Measurements from ENCODE around the gene UBE2D3. TPM values are rescaled to one million over a fixed set of nuclear protein-coding genes. Genes with fewer than 3 reads are reported as not detected.

UBE2D3 gene
- polyA plus RNA-seq, 2 of the 4 experiments (the other 2 are of a cell fraction) = 186 to 338 TPM

- WGBS (ENCODE audit: missing lambda C conversion rate) = 100% methylated on average over 3 of the region's 7 CpGs
- no peak for DNase-seq (ENCODE audit: low read depth in 1 of 2, low spot score in 1 of 2)
- H3K27ac ChIP-seq = no peak overlapping the region
- no peak for ATAC-seq
- H3K4me3 ChIP-seq = no peak overlapping the region
- ChIA-PET CTCF (interaction anchor here (0.9 kb wide), 1 partner anchor 158 kb away, joined by 3 read pairs; no protein-coding TSS in a partner anchor), POLR2A (no interaction called here)
- no peak for FAIRE-seq
- no peak overlapping the region for H3K4me2 ChIP-seq
- TF ChIP-seq ZFP36 (IDR thresholded peaks at IDR 0.05; ENCODE audit: borderline replicate concordance, partially characterized antibody) (no peak), KDM1A (IDR thresholded peaks at IDR 0.05; ENCODE audit: low read depth) (no peak), EHF (CRISPR knock-in tag; IDR thresholded peaks at IDR 0.05) (no peak), HDAC2 (IDR thresholded peaks at IDR 0.05) (no peak), REST (IDR thresholded peaks at IDR 0.05) (no peak), EHMT2 (IDR thresholded peaks at IDR 0.05; ENCODE audit: low read depth) (no peak)
- H3K9me3 ChIP-seq = no peaks in the 10 kb centered on the region
- H3K4me1 ChIP-seq = 0 out of 3 replicates have a peak, but pooled peaks cover 3% of the 10 kb centered on the region
These were observed 48.6 kb downstream of the UBE2D3 start for GRCh38 chr4:102778720-102779119.

- WGBS (ENCODE audit: missing lambda C conversion rate) = 62% methylated on average over 1 of the region's 1 CpG
These were observed 51.5 kb downstream of the UBE2D3 start for GRCh38 chr4:102775805-102776204.

GRCh38 chr4:102774254-102774653 is 53.1 kb downstream of the UBE2D3 start:
- H3K4me3 ChIP-seq = no peak overlapping the region
- 56% methylated on average over 2 of the region's 2 CpGs for WGBS (ENCODE audit: missing lambda C conversion rate)
- no peaks in the 10 kb centered on the region for H3K9me3 ChIP-seq
- no peak for DNase-seq (ENCODE audit: low read depth in 1 of 2, low spot score in 1 of 2)
- ATAC-seq = no peak
- no peak overlapping the region for H3K27ac ChIP-seq
- no peak for FAIRE-seq
- TF ChIP-seq ESRRA (IDR thresholded peaks at IDR 0.05; ENCODE audit: borderline replicate concordance, low read length) (no peak), USF2 (IDR thresholded peaks at IDR 0.05) (no peak), NPAS2 (CRISPR knock-in tag; IDR thresholded peaks at IDR 0.05; ENCODE audit: borderline replicate concordance) (no peak), RFX5 (IDR thresholded peaks at IDR 0.05) (no peak), CHD2 (IDR thresholded peaks at IDR 0.05; ENCODE audit: low read length, partially characterized antibody) (no peak), HEYL (CRISPR knock-in tag; IDR thresholded peaks at IDR 0.05) (no peak), TP53 (CRISPR knock-in tag; IDR thresholded peaks at IDR 0.05) (no peak), MYC (IDR thresholded peaks at IDR 0.05; ENCODE audit: borderline replicate concordance, low read length) (no peak), MAZ (IDR thresholded peaks at IDR 0.05; ENCODE audit: borderline replicate concordance, low read depth, low read length) (no peak)
- no peak overlapping the region for H3K4me2 ChIP-seq
- no peaks in the 10 kb centered on the region for H3K4me1 ChIP-seq
- ChIA-PET CTCF (interaction anchor here (0.9 kb wide), 1 partner anchor 14 kb away, joined by 3 read pairs; the partner anchor contains the start of gene MANBA), POLR2A (interaction anchor here (1.8 kb wide), 1 partner anchor 13 kb away, joined by 5 read pairs; the partner anchor contains the start of gene MANBA)

More at GRCh38 chr4:102775805-102776204, 51.5 kb downstream of the UBE2D3 start:
- Histone ChIP-seq H3K4me3 (no peak overlapping the region), H3K27ac (no peak overlapping the region), H3K9me3 (no peaks in the 10 kb centered on the region), H3K4me1 (0 out of 3 replicates have a peak, but pooled peaks cover 3% of the 10 kb centered on the region), H3K4me2 (no peak overlapping the region)
- ChIA-PET CTCF (no interaction called here), POLR2A (no interaction called here)
- FAIRE-seq (no peak), DNase-seq (ENCODE audit: low read depth in 1 of 2, low spot score in 1 of 2) (no peak), ATAC-seq (no peak)
- TF ChIP-seq CHD2 (IDR thresholded peaks at IDR 0.05; ENCODE audit: low read length, partially characterized antibody) (no peak), FOSB (CRISPR knock-in tag; IDR thresholded peaks at IDR 0.05) (no peak), SMC3 (IDR thresholded peaks at IDR 0.05) (no peak), RAD21 (conservative IDR thresholded peaks at IDR 0.05 in 1 of 2, IDR thresholded peaks at IDR 0.05 in 1 of 2) (no peak), HDAC2 (IDR thresholded peaks at IDR 0.05) (no peak)

All from A549 (cell line).